ENCODE measurements around the gene RNF4. TPM values are rescaled to one million over a fixed set of nuclear protein-coding genes. Genes with fewer than 3 reads are reported as not detected.
"Not testable (repeated sequence)": the region's sequence is repeated elsewhere in the genome, so short reads cannot be mapped to it uniquely, and the experiment has no call there.

RNF4 gene, protein sequence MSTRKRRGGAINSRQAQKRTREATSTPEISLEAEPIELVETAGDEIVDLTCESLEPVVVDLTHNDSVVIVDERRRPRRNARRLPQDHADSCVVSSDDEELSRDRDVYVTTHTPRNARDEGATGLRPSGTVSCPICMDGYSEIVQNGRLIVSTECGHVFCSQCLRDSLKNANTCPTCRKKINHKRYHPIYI
- polyA plus RNA-seq (ENCODE audit: insufficient read length in 4 of 4) = 10 to 100 TPM; 53.3 to 67.2 (median 65.9) TPM

- DNase-seq (ENCODE audit: low read depth in 4 of 4, low spot score in 3 of 4) = peak; percentile 85 to 93 (median 90)
Measured at GRCh38 chr4:2468456-2469191, at the start of gene RNF4. Gene RNF4 (plus strand): TSS chr4:2469106. CDS start chr4:2490494, 21,388 bp downstream.

GRCh38 chr4:2419814-2420213 lies 49.1 kb upstream of the RNF4 start:
- DNase-seq (ENCODE audit: low read depth in 4 of 4, low spot score in 3 of 4) = no peak

DNA sequence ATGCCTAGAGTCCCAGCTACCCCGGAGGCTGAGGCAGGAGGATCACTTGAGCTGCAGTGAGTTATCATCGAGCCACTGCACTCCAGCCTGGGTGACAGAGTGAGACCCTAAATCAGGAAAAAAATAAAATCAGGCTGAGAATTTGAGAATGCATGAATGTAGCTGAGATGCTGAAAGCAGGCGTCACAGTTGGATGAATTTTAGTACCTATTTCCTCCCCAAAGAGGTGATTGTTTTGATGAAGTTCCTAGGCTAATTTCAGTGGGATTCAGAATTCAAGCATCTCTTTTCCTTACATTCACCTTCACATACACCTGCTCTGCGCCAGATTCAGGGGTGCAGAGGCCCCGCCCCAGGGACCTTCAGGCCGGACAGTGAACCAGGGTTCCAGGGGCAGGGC lies 47.0 kb upstream of the RNF4 start:
- no peak for DNase-seq (ENCODE audit: low read depth in 4 of 4, low spot score in 3 of 4)

GRCh38 chr4:2423066-2423465 lies 45.8 kb upstream of the RNF4 start:
- no peak for DNase-seq (ENCODE audit: low read depth in 4 of 4, low spot score in 3 of 4)

DNA sequence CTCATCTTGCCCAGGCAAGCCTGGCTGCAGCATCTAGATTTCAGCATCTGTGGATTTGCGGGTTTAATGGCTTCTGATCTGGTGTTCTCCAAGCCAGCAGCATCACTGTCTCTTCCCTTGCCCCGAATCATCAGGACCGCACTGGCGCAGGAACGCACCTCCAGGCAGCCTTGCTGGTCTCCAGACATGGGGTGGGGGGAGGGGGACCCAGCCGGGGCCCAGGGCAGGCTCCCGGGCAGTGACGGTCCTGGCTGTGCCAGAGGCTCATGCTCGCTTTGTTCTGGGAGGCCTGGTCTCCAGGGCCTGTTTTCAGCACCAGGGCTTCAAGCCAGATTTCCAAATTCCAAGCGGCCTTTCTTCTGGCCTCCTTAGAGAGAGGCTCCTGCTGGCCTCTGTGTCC lies 45.2 kb upstream of the RNF4 start:
- no peak for DNase-seq (ENCODE audit: low read depth in 4 of 4, low spot score in 3 of 4)

DNA sequence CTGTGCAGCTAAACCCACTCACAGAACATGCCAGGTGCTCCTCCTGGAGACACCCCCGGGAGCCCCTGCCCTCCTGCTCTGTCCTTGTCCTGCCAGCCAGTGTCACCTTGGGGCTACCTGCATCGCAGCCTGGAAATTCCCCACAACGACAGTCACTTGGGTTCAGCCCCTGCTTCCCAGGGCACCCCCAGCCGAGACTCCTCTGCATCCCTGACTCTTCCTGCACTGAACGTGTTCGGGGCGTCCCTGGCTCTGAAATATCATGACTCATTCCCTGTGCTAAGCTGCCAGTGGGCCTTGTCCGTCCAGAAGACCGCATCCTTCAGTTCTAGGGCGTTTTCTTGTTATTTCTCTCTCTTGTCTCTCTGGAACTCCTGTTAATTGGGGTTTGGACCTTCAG lies 44.3 kb upstream of the RNF4 start:
- DNase-seq (ENCODE audit: low read depth in 4 of 4, low spot score in 3 of 4) = no peak

- no peak for DNase-seq (ENCODE audit: low read depth in 4 of 4, low spot score in 3 of 4)
Measured at GRCh38 chr4:2425386-2426068, 43.4 kb upstream of the RNF4 start.

DNA sequence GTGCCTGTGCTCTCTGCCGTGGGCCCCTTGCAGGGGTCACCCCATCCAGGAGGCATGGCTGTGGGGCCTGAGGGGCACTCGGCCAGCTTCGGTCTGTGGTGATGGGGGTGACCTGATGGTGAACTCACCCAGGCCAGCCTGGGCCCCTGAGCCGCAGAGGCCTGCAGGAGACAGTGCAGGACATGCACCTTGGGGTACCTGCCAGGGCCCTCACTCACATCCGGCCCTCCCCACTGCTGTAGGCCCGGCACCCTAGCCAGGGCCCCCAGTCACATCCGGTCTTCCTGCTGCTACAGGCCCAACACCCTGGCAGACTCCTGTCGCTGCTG lies 42.9 kb upstream of the RNF4 start:
- DNase-seq (ENCODE audit: low read depth in 4 of 4, low spot score in 3 of 4) = no peak

DNA sequence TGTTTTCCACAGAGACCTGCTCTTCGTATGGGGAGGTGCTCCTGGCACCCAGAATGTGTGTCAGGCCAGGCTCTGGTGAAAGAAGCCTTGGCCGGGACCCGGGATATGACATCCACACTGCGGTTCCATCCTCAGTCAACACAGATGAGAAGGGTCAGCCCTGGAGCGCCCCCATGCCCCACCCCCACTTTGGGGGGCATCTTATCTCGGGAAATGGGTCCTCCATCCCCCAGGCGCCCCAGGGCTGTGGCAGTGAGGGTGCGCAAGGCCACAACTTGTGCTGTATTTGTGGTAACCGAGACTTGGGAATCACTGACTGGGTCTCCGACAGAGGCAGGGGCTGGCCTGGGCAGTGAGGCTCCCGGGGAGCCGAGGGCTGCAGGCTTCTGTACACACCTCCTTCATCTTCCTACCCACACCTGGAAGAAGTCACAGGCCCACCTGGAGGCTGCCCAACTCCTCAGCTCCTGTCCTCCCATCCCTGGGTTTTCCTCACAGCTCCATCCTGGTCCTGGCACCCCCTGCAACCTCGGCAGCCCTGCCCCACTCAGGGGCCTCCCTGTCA lies 42.1 kb upstream of the RNF4 start:
- DNase-seq (ENCODE audit: low read depth in 4 of 4, low spot score in 3 of 4) = no peak

DNA sequence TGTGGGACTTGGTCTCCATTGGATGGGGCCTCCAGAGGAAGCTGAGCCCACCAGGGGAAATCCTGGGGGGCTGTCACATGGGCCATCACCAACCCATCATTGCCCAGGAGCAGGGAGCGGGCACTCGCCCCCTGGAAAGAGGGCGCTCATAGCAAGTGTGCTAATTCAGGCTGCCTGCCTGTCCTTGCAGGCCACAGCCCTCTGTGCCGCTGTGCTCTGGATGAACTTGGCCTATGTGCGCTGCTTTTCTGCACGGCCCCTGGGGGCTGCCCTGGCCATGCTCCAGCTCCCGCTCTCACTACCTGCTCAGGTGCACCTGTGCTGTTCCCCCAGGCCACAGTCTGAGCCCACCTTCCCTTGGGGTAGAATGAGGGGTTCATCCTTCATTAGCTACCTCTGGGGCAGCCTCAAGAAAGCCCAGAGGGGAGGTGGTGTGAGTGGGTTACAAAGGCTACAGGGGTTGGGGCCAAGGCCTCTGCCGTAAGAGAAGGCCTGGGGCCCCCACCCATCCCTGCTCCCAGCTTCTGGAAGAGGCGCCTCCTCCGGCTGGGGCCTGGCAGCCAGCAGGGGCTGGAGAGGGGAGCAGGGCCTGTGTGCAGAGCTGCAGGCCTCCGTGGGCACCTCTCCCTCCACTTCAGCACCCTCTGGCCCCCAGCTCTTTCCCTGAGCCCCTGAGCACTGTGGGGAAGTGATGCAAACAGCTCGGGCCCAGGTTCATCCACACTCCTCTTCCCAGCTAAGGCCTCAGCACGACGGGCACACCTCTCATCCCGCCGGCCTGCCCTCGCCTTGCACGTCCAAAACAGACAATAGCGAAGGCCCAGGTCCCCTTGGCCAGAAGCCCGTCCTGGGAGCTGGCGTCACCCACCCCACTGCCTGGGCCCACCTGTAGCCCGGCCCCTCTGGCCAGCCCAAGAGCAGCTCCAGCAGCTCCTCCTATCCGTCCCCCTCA lies 41.2 kb upstream of the RNF4 start:
- DNase-seq (ENCODE audit: low read depth in 4 of 4, low spot score in 3 of 4) = no peak

DNA sequence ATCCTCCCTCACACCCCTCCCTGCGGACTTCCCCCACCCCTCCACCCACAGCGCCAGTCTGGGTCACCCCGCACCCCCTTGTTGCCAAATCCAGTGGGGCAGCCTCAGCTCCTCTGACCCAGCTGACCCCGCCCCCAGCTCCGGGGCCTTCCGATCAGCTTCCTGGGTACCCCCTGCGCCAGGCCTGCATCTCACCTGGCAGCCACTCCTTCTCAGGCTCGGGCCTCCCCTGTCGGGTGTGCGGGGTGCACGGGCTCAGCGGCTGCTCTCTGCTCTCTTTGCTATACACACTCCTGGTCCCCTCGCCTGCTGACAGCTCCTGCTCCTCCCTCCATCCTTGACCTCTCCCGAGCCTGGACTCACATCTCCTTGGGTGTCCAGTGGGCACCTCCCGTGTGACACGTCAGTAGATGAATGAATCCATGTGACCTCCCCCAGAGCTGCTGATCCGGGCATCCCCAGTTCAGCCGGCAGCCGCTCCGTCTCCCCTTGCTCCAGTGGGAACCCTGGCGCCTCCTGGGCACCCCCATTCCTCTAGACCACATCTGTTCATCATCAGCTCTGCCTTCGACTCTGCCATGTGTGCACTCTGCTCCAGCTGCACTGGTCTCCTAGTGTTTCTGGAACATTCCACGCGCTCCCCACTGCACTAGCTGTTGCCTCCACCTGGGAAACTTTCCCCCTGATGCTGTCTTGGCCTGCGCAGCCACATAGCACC lies 40.3 kb upstream of the RNF4 start:
- DNase-seq (ENCODE audit: low read depth in 4 of 4, low spot score in 3 of 4) = no peak

DNA sequence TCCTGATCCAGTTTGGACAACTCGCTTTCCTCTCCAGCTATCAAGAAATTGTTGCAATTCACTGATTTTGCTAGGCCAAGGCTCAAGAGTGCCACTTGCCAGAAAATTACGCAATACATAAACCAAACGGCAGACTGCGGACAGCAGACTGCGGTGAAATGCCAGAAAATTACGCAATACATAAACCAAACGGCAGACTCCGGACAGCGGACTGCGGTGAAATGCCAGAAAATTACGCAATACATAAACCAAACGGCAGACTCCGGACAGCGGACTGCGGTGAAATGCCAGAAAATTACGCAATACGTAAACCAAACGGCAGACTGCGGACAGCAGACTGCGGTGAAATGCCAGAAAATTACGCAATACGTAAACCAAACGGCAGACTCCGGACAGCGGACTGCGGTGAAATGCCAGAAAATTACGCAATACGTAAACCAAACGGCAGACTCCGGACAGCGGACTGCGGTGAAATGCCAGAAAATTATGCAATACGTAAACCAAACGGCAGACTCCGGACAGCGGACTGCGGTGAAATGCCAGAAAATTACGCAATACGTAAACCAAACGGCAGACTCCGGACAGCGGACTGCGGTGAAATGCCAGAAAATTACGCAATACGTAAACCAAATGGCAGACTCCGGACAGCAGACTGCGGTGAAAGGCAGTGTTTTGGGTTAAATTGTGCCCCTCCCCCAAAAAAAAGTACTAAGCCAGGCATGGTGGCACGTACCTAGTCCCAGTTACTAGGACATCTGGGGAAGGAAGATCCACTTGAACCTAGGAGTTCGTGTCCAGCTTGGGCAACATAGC lies 38.8 kb upstream of the RNF4 start:
- not testable (repeated sequence) for DNase-seq (ENCODE audit: low read depth in 4 of 4, low spot score in 3 of 4)

GRCh38 chr4:2432004-2432403 lies 36.9 kb upstream of the RNF4 start:
- DNase-seq (ENCODE audit: low read depth in 4 of 4, low spot score in 3 of 4) = no peak

DNA sequence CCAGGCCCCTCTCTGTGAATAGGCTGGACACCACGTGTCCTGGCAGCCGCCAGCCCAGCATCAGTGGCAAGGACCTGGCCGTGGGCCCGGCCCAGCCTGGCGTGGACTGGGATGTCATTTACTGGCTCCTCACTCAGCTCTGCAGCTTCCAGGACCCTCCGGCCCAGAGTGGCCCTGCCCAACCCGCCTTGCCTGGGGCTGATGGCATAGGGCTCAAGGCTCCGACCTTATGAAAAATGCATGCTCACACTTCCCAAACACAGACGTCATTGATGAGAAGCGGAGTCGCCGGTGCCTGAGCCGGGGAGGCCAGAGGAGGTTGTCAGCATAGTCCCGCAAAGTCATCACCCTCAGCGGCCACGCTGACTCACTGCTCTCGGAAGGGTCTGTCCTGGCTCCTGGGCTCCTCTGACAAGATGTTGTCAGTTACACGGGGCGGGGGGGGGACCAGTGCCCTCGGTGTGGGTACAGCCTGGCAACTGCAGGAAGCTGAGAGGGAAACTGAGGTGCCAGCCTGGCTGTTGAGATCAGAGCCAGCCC lies 35.8 kb upstream of the RNF4 start:
- DNase-seq (ENCODE audit: low read depth in 4 of 4, low spot score in 3 of 4) = no peak

DNA sequence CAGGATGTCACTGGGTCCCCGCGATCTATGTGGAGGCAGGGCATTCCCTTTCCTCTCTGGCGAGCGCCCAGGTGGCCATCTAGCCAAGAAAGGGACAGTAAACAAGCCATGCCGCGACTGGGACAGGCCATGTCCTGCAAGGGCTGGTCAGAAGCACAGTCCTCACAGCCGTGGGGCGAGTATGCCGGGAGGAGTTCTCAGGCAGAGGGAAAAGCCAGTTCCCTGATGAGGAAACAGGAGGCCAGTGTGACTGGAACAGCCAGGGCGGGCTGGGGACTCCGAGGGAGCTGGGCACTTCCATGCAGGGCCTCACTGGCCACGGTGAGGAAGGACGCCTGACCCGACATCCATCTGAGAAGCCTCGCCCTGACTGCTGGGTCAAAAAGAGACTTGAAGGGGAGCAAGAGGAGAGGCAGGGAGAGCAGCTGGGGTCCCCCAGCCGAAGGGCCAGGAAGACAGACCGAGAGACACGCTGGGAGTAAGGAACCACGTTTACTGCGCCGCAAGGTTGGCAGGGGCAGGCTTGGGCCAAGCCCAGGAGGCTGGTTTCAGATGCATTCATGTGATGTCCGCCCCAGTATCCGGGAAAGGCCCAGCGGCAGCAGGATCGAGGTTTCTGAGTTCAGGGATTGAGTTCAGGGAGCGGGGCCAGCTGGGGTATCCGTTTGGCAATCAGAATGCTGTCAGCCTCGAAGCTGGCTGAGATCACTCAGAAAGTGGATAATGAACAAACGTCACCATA lies 35.1 kb upstream of the RNF4 start:
- no peak for DNase-seq (ENCODE audit: low read depth in 4 of 4, low spot score in 3 of 4)

DNA sequence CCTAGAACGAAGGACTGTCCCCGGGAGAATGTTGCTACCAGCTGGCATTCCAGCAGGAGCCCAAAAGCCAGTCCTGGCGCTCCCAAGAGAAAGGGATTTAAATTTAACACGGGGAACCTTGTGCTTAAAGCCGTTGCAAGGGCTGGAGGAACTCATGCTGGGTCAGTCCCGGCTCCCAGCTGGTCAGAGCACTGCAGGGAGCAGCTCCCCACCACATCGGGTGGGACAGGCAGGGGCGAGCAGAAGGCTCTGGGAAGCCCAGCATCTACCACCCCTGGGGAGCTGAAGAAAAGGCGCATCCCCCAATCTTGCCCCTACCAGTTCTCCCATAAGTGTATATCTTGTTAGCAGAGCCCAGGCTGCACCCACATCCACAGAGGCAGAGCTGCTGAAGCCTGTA lies 34.5 kb upstream of the RNF4 start:
- DNase-seq (ENCODE audit: low read depth in 4 of 4, low spot score in 3 of 4) = no peak

- no peak for DNase-seq (ENCODE audit: low read depth in 4 of 4, low spot score in 3 of 4)
Measured at GRCh38 chr4:2436301-2436700, 32.6 kb upstream of the RNF4 start.

Measured in left renal pelvis (tissue), 4 donors.